Effector CD4-positive, alpha-beta T cell (primary cell): ENCODE data around the gene CCDC148.
"Not testable (repeated sequence)": the region's sequence is repeated elsewhere in the genome, so short reads cannot be mapped to it uniquely, and the experiment has no call there.

ENCODE experiments used
- DNase-seq: peaks from one replicate; pipeline ENCODE4 v3.0.0-alpha.2; 2020

The CCDC148 gene

DNA sequence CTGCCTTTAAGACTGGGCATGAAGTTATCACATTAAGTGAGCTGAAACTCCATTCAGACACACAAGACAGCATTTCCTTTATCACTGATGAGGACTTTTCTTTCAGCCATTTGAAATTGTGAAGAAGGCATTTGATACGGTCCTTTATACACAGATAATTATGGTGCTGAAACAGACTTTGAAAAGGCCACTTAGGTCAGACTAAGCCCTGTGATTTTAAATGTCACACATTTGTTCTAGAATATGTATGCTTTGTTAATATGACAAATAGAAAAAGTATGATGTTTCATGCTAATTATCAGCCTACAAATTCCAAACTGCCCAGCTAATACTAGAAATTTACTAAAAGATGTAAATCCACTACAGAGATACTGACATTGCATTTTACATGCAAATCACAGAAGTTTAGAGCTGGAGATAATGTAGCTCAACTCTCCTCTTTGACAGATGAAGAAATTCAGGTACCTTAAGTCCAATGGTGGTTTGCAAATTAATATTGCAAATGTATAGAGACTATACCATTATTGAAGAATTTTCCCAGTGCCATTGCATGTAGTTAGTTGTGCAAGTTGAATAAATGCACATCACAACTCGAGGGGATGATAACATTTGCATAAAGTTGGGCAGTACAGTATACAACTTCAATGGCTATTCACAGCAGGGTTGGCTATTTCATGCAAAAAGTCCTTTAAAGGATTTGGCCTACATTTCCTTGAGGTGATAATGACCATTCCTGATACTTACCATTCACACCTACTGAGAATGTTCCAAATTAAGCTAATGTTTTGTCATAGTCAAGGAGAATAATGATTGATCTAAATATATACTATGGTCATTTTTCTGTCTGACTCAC, 179.7 kb downstream of the CCDC148 start:
- no peak for DNase-seq

DNA sequence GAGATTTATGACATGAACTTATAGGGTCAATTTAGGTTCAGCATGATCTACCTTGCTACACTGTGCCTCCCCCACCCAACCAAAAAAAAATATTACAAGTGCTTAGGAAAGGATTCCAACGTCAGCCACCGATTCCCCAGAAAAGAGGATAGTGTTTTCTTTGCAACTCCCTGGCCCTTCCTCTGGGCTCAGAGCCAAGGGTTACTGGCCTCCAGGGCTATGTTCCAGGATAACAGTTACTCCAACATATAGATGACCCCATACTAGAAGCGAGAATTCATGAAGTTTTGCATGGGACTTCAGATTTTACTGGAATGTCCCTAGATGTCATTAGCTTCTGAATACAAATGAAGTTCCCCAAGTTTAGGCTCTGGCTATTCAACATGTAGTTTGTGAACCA, 182.8 kb downstream of the CCDC148 start:
- DNase-seq, result no peak

DNA sequence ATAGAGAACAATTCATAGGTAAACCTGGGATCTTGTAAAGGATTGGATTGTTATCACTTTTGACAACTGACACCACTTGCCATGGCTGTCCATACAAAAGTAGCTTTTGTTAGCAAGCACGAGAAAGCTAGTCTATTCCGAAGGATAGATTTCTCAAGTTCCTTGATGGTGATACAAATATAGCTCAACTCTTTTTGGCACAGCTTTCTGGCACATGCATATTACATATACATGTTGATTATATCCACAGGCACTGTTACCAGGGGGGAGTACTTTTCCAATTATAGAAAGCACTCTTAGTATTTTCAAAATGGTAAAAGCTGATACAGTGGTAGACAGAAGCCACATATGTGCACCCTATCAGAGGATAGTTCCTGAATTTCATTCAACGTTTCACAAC, 186.0 kb downstream of the CCDC148 start:
- DNase-seq, result no peak

DNA sequence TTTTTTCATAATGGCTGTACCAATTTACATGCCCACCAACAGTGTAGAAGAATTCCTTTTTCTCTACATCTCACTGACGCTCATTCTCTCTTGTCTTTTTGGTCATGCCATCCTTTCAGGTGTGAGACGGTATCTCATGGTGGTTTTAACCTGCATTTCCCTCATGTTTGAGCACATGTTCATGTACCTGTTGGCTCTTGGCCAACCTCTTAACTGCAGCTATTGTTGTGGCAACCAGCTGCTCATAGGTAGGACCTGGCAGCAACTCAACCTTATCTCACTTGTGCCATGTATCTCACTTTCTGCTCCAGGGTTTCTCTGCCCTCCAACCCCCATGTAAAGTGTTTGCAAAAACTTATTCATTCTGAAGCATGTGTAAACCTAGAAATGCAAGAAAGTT, 187.4 kb downstream of the CCDC148 start:
- no peak for DNase-seq

DNA sequence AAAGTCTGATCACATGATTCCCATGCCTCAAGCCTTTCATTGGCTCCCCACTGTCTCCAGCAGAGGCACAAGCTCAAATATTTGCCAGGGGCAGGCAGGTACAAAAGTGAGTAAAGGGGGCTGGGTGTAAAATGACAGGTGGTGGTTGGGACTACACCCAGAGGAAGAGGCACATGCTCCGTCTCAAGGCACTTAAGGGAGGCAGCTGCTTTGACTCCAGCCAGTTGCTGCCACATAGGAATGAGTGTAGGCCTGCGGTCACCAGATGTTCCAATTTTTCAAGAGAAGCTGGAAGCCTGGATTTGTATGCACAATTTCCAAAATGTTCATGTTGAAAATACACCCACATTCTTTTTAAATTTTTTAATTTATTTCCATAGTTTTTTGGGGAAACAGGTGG, 190.4 kb downstream of the CCDC148 start:
- DNase-seq, result no peak

DNA sequence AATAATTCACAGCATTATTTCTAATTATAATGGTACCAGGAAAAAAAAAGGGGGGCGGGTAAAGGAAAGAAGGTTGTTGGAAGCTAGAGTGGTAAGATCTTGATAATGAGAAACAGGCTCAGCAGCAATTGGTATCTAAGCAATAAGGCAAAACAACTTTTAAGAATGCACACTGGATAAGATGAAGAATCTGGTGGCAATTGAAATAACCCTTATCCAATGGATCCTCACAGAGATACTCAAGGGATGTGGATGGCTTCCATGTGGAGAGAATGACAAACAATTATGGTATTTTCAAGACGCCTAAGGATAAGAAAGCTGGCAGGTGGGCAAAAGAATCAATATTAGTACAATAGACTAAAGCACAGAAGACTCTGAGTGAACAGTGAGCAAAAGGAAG, 201.3 kb downstream of the CCDC148 start:
- DNase-seq, result no peak

DNA sequence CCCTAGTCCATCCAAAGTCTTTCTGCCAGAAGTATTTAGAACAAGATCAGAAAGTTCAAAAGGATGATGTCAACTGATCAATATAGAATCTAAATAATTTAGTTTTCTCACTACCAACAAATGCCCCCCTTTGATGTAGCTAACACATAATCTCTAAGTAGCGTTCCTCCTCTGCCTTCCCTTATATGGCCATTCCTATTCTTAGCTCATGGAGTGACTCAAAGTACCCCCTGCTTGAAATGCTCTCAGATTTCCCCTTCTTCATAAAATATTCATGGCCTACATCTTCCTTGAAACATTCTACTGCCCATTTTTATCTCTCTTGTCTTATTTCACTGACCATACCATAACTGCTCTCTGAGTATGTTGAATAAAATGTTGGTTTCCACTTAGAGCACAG, 203.4 kb downstream of the CCDC148 start:
- no peak for DNase-seq

DNA sequence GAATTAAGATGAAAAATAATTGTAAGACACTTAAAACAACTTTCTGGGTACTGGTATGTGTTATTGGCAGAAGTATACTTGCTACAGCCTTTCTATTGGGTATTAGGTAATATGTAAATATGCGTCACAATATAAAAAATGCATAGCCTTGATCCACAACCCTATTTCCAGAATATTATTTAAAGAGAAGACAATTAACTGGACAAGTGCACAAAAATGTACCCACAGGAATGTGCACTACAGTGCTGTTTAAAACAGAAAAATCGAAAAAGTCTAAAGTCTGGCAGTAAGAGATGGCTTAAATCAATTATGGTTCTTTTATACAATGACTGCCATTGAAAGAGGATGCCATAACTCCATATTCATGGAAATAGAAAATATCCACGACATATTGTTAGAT, 205.2 kb downstream of the CCDC148 start:
- no peak for DNase-seq

DNA sequence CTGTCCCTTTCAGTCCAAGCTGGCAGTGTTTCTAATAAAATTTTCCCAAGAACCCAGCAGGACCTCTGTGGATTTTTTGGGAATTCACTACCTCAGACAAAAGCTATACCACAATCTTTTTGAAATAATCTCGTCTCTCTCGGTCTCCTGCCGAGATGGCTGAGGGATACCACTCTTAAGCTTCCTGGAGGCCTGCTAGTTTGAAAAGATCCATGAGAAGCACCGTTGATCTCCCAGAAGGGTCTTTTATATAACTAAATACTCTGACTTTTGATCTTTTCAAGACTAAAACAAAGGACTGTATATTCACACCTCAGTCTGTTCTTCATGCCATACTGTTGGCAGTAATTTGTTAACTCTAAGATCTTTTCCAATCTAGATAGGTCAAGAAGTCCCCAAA, 213.2 kb downstream of the CCDC148 start:
- DNase-seq, result no peak

DNA sequence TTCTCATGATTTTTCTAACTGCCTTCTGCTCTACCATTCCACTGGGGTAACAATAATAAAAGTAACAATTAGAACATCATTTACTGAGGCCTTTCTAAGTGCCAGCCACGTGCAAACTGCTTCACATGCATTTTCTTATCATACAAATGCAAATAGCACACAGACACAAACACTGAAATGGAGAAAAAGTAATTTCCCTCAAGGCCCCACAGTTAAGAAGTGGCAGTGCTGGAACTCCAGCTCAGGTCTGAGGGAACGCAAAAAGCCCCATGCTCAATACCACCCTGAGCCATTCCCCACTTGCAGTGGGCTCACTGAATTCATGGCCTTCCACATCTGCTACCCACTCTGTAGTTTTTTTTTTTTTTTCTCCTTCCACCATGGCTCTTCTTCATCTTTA, 214.3 kb downstream of the CCDC148 start:
- no peak for DNase-seq

DNA sequence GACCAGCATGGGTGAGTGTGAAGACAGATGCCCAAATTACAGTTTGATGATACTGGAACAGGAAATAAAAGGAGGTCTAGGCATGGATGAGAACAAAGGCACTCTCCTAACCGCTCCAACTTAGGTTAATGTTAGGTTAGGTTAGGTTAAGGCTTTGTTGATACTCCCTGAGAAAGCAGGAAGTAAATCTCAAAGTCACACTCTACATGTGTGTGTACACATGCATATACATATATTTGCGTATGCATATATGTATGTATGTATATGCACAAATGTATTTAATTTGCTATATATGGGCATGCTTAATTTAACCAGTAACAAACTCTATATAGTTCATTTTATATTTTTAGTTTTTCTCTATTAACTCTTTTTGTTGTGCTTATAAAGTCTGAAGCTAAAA, 215.6 kb downstream of the CCDC148 start:
- DNase-seq, result no peak

DNA sequence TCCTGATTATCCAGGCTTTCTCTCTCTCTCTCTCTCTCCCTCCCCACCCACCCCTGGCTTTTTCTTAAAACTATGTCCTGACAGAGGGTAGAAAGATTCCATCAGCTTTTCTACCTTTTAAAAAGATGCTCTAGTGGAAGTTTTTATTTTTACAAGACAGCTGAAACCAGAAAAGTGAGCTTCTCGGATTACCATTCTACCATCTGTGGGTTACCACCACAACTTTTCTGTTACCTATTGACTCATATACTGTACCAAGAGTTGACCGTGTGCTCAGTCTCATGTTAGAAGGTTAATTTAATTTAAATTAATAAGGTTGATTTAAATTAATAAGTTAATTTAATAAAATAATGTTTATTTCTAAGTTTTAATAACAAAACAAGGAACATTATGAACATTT, 217.3 kb downstream of the CCDC148 start:
- DNase-seq, result no peak

DNA sequence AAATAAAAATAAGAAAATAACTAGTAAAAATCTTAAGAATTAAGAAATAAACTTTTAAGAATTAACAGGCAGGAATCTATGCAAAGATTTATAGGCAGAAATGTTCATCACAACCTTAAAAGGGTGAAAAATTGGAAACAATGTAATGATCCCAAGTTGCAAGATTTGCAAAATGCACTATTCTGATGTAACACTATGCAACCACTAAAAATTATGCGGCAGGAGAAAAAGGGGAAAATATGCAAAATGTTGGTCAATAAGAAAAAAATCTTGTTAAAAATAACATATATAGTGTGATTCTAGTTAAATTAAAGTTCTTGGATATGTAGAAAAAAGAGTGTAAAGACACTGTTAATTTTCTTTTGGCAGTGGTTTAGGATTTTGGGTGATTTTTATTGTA, 222.1 kb downstream of the CCDC148 start:
- no peak for DNase-seq

DNA sequence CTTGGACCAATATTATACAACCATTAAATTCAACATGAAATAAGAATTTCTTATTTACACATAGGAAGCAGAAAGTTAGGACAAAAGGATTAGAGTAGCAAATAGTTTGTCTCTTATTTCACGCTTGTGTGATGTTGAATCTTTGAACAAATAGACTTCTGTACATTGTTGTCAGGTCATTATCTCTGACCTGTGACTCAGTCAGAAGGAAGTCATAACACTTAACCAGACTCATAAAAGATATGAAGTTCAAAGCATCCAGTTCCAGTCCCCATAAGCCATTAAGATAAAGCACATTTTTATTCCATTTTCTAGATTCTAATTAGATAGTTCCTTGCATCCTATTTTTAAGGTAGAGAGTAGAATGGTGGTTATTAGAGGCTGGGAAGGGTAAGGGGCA, 224.1 kb downstream of the CCDC148 start:
- no peak for DNase-seq

DNA sequence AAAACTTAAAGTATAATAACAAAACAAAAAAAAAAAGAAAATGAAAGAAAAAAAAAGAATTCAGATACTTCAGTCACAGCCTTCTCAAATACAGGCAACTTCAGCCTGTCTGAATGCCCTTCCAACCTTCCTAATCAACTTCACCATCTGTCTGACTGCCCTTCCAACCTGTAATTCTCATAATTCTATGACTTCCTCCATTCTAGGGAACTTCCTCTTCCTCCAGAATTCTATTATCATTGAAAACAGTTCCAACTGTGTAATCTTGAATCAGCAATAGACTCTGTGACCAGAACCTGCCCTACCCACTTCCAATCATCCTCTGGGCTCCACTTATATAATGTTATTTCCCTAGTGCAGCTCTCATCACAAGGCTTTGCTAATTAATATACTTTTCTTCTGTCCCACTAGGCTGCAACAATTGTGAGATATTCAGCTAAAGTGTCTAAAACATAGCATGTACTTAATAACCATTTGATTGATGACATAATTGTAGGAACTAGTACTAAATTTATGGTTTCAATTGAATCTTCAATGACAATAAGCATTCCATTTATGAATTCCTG, 227.5 kb downstream of the CCDC148 start:
- no peak for DNase-seq

DNA sequence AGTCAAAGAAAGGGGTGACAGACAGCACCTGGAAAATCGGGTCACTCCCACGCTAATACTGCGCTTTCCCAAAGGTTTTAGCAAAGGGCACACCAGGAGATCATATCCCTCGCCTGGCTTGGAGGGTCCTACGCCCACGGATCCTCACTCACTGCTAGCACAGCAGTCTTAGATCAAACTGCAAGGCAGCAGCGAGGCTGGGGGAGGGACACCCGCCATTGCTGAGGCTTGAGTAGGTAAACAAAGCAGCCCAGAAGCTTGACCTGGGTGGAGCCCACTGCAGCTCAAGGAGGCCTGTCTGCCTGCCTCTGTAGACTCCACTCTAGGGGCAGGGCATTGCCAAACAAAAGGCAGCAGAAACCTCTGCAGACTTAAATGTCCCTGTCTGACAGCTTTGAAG, 233.5 kb downstream of the CCDC148 start:
- DNase-seq, result not testable (repeated sequence)

DNA sequence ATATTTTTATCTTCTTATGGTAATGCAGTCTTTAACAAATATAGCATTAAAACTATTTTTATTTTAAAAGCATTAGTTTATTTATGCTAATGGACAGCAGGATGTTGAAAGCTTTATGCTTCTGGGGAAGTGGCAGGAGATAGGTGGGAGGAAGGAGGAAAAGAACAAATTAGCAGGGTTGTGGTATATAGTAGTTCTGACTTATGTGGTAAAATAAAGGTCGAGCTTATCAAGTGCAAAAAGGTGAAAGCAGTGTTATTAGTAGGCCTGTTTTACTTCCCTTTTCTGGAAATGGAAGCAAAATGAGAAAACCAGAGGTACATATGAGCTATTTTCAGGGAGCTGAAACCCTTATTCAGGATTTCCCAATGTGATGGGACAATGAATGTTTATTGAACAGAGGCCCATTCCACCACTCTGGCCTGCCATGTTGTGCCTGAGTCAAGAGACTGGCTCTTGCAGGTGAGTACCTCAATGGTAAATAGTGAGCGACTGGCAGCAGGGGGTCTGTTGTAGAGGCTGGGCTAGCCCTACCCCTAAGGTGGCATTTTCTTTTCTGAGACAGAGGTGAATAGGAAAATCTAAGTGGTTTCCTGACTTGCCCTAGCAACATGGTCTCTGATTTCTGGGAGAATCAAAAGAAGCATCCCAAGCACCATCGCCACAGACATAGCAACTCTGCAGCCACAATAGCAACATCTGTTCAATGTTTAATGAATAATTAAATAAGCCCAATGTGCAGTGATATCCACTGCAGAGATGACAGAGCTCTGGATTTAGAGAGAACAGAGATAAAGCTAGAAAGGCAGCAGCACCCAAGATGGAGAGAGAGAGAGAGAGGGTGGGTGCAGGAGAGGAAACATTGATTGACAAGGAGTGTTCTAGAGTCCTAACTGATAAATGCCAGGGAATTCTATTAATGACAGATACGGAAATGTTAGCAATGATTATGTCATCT, 235.2 kb downstream of the CCDC148 start:
- DNase-seq, result no peak

DNA sequence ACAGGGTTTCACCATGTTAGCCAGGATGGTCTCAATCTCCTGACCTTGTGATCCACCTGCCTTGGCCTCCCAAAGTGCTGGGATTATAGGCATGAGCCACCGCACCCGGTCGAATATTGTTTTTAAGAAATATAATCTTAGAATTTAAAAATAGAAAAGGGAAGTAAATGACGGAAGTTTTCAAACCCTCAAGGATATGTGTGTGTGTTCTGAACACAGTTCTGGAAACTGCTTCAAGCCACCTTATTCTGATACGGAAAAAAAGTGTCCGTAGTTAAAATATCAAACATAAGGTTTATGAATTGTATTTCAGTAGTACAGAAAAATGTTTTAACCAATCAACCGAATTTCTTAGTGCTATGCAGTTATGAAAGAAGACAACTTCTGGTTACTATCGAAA, 239.0 kb downstream of the CCDC148 start:
- no peak for DNase-seq

DNA sequence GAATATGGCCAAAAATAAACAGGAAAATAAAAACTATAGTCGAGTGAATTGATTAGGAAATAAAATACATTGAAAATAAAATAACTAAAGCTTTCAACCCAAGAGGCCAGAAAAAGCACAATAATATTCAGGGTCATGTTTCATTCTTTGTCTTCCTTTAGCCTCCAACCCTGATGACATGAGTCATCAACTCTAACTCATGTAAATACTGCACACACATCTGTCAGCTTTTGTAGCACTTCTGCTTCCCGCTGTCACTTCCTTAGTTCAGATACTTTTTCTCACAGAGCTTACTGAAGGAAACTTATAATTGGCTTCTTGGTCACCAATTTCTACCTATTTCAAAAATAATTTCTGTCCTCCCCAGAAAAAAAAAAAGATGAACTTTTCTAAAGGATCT, 242.1 kb downstream of the CCDC148 start:
- DNase-seq, result no peak

DNA sequence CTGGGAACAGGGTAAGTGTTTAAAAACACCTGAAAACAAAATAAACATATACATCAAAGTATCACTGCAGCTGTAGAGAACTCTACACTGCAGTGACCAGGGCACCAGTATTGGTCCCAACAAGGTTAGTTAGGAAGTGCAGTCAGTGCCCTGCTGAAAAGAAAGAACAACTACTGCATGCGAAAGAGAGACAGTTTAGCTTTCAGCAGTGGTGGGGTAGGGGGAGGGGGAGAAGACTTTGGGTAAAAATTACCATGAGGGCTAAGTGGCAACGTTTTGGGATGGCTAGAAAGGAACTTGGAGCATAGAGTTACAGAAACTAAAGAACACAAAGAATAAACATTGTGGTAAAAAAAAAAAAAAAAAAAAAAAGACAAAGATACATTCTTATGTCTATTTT, 242.8 kb downstream of the CCDC148 start:
- DNase-seq, result no peak

DNA sequence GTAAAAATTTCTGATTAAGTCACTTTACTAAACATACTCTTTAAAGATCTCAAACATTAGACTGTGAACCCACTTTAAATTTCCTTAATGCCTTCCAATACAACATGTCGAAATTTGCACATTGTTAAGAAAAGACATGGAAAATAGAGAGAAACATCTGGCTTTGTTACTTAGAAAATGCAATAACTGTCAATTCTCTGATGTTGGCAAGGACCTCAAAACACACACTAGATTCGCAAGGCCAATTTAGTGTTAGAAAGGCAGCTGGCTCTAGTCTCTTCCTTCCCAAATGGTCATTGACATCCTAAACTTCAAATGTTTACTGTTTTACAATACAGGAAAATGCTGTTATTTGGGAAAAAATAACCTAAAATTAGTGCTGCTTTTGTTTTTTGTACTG, 244.3 kb downstream of the CCDC148 start:
- DNase-seq, result no peak

DNA sequence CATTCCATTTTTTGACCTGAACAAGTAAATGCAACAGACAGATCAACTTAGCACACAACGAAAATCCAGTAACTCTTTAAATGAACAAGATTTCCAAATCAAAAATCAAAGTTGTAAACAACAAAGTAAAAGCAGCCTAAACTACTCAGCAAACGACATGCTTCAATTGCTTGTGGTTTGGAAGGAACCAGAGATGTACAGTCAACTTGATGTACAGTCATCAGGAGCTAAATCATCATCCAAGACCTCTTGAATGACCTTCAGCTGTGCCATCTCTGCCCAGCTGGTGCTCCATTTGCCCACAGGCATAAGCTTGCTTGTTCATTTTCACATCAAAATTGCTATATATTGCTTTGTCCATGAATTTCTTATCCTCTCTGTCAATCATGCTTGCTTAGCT, 245.1 kb downstream of the CCDC148 start:
- DNase-seq, result no peak

DNA sequence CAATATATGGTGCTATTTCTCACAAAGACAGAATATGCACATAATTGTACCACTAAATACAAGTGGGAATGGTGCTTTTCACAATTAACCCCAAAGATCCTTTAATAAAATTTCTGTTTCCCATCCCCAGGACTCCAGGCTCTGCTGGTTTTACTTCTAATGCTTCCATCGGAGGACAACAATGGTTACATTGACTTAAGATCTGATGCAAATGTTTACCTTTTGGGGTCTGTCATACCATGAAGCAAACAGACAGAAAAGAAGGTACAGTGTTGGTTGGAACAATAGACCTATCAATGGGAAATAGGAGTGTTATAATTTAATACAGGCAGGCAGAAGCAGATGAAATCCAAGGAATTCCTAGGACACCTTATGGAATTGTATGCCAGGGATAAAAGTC, 249.2 kb downstream of the CCDC148 start:
- DNase-seq, result no peak

DNA sequence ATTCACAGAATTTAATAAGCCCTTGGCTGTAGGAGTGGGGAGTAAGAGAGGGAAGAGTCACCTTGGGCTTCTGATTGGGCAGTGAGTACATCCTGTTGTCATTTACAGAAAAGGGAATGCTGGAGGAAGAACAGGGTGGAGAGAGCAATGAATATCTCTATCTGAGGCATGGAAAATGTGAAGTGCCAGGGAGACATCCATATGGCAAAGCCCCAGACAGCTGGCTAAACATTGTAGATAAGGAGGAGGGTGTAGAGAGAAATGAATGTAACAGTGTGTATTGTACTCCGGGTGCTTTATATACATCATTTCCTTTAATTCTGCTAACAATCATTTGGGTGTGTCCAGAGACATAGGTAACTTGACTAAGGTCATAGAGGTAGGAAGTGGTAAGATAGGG, 251.3 kb downstream of the CCDC148 start:
- DNase-seq, result no peak
